ENCODE data around the gene STAMBP. TPM values are rescaled to one million over a fixed set of nuclear protein-coding genes. Genes with fewer than 3 reads are reported as not detected.

STAMBP gene
- polyA plus RNA-seq, 1 experiment: 48.4 TPM

GRCh38 chr2:73827018-73827417 is 1.7 kb upstream of the STAMBP start:
- CTCF ChIA-PET: interaction anchor here (0.8 to 9.0 kb wide), 14 partner anchors 12 to 565 kb away, joined by 3 to 75 read pairs (median 4); partner anchors contain the start of gene BOLA3
- Histone ChIP-seq H3K36me3 (ENCODE audit: control insufficient read depth, insufficient read depth, low read length) (no peaks in the 10 kb centered on the region), H3K27me3 (ENCODE audit: control insufficient read depth, insufficient read depth, low read length) (no peaks in the 10 kb centered on the region; the same call in 1 of the 2 replicates), H3K4me3 (ENCODE audit: low read depth, low read length) (no peak overlapping the region)
- POLR2A ChIA-PET: no interaction called here
- no peak for DNase-seq (ENCODE audit: low read depth)
- peak; percentile 33; the same call in 1 of the 2 replicates for TF ChIP-seq CTCF (IDR thresholded peaks at IDR 0.05; ENCODE audit: insufficient read depth, low read depth, low read length)

DNA sequence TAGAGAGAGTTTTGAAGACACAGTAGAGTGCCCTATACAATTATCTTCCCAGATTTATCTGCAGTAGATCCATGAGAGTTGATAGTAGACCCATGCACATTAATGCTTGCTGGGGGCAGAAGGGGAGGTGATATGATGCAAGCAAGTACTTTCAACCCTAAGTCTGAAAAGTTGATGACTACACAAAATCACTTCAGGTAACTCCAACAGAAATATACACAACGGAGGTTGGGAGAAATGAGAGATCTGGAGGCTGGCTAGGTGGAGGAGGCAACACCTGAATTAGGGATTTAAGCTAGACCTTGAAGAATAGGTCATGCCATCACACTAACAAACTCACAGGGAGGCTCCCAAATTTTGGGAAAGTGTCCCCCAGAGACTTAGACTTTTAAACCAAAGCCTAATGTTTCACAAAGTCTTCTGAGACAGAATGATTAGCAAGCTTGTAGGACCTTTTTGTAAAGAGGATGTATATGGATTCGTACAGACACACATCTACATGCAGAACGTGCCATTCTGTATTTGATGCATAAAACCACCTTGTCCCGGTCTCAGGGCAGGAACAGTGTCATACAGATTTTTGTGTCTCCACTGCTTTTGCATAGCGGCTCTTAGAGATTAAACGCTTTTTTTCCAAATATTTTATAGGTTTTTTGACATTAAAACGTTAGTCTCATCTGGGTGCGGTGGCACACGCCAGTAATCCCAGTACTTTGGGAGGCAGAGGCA is 937 bp upstream of the STAMBP start:
- peak overlapping the region; percentile 81; the same call in 1 of the 2 replicates for H3K4me3 ChIP-seq (ENCODE audit: low read depth, low read length)
- H3K27me3 ChIP-seq (ENCODE audit: control insufficient read depth, insufficient read depth, low read length): no peaks in the 10 kb centered on the region; the same call in 1 of the 2 replicates
- ChIA-PET CTCF (interaction anchor here (0.7 to 9.0 kb wide), 15 partner anchors 11 to 564 kb away, joined by 3 to 75 read pairs (median 4); partner anchors contain the start of gene BOLA3), POLR2A (interaction anchor here (0.7 kb wide), 1 partner anchor 292 kb away, joined by 5 read pairs; no protein-coding TSS in a partner anchor)
- TF ChIP-seq CTCF (IDR thresholded peaks at IDR 0.05; ENCODE audit: insufficient read depth, low read depth, low read length): no peak
- DNase-seq (ENCODE audit: low read depth): no peak
- no peaks in the 10 kb centered on the region for H3K36me3 ChIP-seq (ENCODE audit: control insufficient read depth, insufficient read depth, low read length)

GRCh38 chr2:73828389-73828817 is 358 bp upstream of the STAMBP start:
- peak overlapping the region; percentile 81 for H3K4me3 ChIP-seq (ENCODE audit: low read depth, low read length)
- CTCF ChIA-PET: interaction anchor here (0.6 to 9.0 kb wide), 10 partner anchors 12 to 563 kb away, joined by 3 to 75 read pairs (median 4); partner anchors contain the start of gene BOLA3
- H3K27me3 ChIP-seq (ENCODE audit: control insufficient read depth, insufficient read depth, low read length): no peaks in the 10 kb centered on the region; the same call in 1 of the 2 replicates

GRCh38 chr2:73830871-73831401 is 2.2 kb downstream of the STAMBP start:
- CTCF ChIA-PET: no interaction called here
- Histone ChIP-seq H3K27me3 (ENCODE audit: control insufficient read depth, insufficient read depth, low read length) (no peaks in the 10 kb centered on the region), H3K36me3 (ENCODE audit: control insufficient read depth, insufficient read depth, low read length) (peaks cover 1% of the 10 kb centered on the region; the same call in 1 of the 2 replicates), H3K4me3 (ENCODE audit: low read depth, low read length) (no peak overlapping the region)
- TF ChIP-seq CTCF (IDR thresholded peaks at IDR 0.05; ENCODE audit: insufficient read depth, low read depth, low read length): no peak
- DNase-seq (ENCODE audit: low read depth): peak; percentile 26
- POLR2A ChIA-PET: no interaction called here

More at GRCh38 chr2:73828389-73828817, 358 bp upstream of the STAMBP start:
- no peak for TF ChIP-seq CTCF (IDR thresholded peaks at IDR 0.05; ENCODE audit: insufficient read depth, low read depth, low read length)
- H3K36me3 ChIP-seq (ENCODE audit: control insufficient read depth, insufficient read depth, low read length): no peaks in the 10 kb centered on the region
- DNase-seq (ENCODE audit: low read depth): no peak
- POLR2A ChIA-PET: interaction anchor here (0.7 kb wide), 1 partner anchor 292 kb away, joined by 5 read pairs; no protein-coding TSS in a partner anchor

DNA sequence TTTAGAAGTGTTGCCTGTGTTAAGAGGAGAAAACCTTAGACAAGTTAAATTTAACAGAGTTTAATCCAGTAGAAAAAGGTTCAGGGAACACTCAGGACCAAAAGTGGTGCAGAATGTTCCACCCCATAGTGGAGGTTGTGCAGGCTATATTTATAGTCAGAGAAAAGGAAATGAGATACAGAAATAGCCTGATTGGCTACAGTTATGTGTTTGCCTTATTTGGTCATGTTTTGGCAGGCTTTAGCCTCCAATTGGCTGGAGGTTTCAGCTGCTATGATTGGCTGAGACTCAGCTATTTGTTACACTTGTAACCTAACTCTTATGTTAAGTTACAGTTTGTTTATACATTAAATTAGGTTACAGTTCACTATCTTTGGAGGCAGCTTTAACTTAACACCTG is 4.2 kb downstream of the STAMBP start:
- H3K27me3 ChIP-seq (ENCODE audit: control insufficient read depth, insufficient read depth, low read length): no peaks in the 10 kb centered on the region
- TF ChIP-seq CTCF (IDR thresholded peaks at IDR 0.05; ENCODE audit: insufficient read depth, low read depth, low read length): no peak
- POLR2A ChIA-PET: no interaction called here
- CTCF ChIA-PET: interaction anchor here (1.2 kb wide), 1 partner anchor 319 kb away, joined by 3 read pairs; no protein-coding TSS in a partner anchor
- H3K4me3 ChIP-seq (ENCODE audit: low read depth, low read length): no peak overlapping the region
- peaks cover 3% of the 10 kb centered on the region for H3K36me3 ChIP-seq (ENCODE audit: control insufficient read depth, insufficient read depth, low read length)
- DNase-seq (ENCODE audit: low read depth): no peak
